ENCODE data around the gene MAB21L4.

Gene MAB21L4

DNA sequence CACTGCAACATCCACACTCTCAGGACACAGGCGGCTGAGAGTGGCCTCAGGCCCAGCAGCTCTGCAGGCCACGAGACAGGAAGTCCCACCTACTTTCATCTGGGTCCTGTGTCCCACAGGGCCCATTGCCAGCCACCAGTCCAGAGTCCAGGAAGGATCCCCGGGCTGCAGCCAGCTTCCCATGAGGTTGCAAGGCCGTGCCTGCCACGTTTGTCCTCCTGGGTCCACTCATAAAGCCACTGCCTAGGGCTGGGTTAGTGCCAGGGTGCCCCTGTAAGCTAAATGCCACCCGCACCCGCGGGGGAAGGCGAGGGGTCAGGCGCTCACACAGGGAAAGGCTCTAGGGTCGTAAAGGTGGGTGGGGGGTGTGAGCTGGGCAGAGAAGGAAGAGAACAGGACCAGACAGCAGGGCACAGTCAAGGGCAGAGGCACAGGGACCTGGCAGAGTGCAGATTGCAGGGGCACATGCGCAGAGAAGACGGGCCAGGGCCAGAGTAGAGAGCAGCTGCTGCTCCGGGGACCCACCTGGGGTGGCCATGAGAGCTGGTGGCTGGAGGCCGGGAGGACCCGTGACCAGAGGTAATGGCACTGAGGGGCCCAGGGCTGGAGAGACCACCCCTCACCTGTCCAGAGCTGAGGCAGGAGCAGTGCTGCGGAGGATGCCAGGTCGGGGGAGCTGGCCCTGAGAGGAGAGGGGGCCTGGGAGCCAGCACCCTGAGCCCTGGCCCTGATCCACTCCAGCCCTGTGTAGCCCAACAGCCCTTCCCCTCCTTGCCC is 19.3 kb downstream of the MAB21L4 start:
- DNase-seq = no peak

DNA sequence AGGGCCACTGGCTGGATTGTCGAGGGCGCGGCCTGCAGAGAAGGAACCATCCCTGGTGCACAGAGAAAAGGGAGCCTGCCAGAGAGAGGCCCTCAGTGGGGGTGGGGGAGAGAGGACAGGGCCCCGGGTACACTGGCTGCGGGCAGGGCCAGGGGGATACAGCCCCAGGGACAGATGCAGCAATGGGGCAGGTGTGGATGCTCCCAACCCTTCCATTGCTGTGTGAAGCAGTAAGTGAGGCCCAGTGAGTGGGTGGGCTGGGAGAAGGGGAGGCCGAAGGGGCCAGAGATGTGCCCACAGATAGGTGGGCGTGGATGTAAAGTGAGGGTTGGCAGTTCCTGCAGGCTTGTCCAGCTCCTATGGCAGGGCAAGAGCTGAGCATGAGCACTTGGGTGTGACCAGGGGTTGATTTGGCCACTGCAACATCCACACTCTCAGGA is 19.9 kb downstream of the MAB21L4 start:
- DNase-seq = no peak

DNA sequence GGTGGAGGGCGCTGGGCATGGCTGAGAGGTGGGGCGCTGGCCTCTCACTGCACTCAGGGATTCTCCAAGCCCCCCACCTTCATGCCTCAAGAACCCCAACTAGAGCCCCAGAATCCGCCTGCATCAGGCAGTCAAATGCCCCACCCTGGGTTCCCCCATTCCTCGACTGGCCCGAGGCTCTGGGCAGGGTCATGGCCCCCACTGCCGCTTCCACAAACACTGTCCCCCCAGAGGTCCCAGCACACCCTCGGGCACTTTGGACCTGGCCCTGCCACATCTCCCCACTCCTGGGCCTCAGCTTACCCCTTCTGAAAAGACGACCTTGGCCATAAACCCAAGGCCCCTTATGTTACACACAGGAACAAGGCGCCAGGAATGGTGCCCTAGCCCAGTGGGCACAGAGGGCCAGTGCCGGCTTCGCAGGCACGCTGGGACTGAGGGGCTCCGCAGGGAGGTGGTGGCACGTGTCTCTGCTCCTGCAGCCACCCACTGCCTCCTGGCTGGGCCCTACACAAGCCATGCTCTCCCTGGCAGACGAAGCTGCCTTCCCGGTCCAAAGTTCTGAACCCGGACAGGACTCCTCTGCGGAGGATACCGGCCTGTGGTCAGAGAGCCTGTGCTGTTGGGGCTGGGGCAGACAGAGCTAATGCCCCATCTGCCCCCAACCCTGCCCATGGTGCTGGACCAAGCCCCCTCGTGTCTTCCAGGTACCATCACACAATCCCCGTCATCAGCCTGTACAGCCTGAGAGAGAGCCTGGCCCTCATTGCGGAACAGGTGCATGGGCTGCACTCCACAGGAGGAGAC is 20.5 kb downstream of the MAB21L4 start:
- no peak for DNase-seq

DNA sequence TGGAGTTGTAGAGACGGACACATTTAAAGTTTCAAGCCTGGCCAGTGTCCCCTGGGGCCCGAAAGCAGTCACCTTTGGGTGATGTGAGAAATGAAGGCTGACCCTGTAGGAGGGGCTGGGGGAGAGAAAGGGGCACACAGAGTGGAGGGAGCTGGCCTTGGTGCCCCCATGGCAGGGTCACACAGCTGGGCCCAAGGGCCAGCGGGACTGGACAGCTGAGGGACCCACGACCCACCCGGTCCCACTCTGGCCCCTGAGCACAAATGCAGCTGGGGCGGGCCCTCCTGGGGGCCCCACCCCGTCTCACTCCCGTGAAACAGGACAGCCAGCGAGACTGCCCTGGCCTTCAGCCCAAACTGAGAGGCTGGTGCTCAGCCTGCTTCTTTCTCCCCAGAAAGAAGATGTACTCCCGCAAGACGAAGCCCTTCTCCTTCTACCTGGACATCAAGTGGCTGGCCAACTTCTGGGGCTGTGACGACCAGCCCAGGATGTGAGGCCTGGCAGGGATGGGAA is 21.2 kb downstream of the MAB21L4 start:
- no peak for DNase-seq

DNA sequence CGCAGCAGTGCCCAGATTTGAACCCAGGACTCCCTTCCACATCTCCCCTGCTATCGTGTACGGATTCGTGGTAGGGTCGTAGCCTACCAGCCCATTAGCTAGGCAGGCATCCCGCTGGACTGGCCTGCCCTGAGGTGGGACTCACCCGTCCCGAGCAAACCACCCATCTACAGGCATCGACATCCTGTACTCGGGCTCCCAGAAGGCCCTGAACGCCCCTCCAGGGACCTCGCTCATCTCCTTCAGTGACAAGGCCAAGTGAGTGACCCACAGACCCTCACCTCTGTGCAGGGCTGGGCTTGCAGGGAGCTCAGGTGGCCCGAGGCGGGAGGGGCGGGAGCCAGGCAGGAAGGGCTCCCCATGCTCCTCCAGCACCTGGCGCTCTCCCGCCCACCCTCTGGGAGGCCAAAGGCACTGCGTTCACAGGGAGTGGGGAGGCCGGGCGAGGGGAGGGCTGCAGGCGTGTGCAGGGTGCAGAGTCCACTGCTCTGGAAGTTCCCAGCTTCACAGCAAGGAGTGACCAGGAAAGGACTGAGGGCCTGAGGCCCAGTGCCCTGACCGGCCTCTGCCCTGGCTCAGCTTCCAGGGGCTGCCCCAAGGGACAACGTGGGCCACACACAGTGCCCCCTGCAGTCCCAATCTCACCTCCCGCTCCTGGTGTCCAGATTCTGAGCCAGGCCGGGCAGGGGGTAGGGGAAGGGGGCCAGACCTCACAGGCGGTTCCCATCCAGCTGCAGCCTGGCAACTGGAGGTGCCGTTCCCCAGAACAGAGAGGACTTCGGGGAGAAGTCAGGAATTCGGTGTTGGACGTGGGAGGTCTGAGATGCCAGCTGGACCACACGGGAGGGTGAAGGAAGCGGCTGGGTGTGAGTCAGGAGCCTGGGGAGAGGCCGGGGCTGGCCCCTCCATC is 21.9 kb downstream of the MAB21L4 start:
- no peak for DNase-seq

DNA sequence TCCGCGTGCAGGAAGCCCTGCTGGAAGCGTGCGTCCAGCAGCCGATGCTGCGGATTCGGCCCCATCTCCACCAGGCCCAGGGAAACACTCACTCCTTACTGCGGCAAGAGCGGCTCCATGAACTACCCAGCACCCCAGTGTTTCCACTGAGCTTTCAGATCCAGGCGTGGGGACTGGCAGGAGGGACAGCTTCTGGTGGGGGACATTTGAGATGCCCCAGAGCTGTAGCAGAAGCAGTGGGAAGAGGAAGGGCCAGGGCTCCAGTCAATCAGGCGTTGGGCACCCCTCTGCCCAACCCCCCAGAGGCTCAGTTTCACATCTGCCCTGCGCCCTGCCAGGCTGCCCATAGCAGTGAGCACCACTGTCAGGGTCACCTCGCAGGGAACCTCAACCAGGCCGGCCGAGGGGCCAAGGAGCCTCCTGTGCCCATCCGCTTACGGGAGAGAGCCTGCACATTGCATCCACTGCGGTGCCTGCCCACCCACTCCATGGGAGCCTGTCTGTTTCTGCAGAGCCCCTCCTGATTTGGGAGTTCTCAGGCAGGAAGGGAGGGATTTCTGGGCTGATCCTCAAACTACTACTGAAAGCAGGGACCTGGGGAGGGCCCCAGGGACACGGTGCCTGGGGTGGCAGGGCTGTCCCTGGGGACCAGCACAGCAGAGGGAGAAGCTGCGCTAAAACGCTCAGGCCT is 22.7 kb downstream of the MAB21L4 start:
- DNase-seq = no peak

DNA sequence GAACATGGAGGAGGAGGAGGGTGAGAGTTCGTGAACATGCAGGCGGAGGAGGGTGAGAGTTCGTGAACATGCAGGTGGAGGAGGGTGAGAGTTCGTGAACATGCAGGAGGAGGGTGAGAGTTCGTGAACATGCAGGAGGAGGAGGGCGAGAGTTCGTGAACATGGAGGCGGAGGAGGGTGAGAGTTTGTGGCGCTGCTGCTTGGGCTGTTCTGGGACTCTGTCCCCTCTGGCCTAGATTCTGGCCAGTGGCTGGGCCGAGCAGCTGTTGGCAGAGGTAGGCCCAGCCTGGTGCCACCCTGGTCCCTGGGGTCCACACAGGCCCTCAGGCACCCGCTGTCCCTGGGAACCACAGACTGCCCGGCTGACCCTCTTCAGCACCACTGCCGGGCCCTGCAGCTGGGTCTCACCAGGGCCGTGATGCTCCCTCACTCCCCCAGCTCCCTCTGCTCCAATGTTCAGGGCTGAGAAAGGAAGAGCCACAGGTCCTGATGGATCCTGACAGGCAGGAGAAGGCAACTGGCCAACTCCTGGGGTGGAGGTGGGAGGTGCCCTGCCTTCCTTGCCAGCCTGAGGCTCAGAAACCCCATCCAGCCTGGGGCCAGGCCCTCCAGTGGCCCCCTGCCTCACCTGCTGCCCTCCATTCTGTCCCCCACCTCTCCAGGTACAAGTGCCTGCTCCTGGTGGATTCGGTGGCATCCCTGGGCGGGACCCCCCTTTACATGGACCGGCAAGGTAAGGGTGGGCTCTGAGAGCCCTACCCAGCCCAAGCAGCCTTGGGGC is 23.4 kb downstream of the MAB21L4 start:
- DNase-seq = no peak

DNA sequence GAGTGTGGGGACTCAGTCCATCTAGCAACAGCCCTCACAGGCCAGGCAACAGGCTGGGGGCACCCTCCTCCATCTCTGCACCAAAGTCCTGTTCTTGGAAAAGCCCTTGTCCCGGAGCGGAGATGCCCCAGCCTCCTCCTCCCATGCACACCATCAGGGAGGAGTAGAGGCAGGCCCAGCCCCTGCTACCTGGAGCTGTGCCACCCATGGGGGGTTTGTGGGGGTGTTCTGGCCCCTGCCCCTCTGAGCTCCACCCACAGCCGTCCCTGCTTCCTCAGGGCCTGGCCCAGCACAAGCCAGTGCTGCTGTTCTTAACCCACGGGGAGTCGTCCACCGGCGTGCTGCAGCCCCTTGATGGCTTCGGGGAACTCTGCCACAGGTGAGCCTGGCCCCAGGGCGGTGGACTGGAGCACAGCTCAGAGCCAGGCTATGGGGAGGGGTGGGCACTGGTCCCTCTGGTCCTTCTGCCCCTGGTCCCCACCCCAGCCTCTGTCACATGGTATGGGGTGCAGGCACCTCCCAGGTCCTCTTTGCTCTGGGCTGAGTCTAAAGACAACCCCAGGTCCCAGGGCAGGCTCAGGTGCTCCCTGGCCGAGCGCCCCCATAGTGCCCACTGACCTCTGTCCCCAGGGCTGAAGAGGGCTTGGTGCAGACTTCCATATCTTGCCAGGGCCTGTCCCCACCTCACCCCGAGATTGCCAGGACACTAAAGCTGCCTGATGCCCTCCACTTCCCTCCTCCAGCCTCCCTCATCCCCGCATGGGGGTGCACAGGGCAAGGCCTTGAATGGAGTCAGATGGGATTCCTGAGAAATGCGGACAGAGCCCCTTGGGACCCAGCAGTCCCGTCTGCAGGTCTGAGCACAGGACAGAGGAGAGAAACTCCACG is 24.6 kb downstream of the MAB21L4 start:
- no peak for DNase-seq

DNA sequence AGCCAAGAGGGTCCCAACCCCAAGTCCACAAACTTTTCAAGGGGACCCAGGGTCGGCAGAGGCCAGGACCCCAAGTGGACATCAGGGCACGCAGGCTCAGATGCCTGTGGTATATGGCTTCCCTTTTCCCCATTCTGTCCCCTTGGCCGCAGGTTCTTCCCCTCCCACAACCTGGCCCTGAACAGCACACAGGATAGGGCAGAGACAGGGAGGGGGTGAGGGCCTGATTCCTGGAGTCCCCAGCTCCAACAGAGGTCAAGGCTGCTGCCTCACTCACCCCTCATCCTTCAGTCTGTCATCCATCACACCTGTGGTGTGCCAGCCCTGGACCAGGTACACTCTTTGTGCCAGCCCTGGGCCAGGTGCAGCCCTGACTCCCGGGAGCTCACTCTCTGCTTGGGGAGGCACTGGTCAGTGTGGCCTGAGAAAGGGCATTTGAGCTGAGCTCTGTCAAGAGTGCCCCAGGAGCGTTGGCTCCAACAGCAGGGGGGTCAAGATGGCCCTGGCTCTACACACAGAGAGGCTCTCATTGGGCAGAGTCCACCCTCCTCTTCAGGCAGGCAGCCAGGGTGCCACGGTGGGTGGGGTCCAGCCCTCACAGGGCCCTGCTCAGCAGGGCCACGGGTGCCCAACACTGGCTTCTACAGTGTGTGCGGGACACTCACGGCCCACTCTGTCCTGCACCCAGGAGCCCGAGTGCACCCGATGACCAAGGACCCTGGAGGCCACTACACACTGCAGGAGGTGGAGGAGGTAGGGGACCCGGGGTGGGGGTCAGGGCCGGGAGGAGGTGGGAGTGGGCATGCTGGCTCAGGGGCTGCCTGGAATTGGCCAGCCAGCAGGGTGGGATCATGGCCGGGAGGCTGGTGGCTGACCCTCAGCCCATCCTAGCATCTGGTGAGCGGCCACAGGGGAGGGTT is 25.7 kb downstream of the MAB21L4 start:
- DNase-seq = no peak

DNA sequence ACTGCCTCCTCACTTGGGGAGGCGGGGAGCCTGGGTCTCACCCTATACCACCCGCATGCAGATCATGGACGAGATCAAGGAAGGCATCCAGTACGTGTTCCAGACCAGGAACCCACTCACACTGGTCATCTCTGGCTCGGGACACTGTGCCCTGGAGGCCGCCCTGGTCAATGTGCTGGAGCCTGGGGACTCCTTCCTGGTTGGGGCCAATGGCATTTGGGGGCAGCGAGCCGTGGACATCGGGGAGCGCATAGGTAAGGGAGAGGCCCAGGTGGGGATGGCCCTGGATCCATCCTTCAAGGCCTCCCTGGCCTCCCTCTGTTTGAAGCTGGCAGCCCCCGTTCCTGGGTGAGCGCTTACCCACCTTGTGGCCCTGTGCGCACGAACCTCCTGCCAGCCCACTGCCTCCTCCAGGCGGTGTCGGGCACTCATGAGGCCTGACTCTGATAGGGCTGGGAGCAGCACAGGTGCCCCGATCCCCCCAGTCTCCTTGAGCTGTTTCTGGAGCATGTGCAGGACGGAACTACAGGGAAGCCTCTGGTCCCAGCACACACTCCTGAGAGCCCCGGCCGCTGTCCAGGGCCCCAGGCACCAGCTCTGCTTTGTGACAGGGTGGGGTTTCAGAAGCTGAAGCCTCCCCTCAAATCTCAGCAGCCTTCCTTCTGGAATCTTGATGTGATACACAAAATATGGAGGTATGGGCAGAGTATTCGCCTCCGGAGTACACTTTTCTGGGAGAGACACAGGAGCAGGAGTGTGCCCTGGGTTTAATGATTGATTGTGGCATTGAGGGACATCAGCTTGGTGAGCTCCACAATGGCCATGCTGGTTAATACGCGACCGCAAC is 26.6 kb downstream of the MAB21L4 start:
- no peak for DNase-seq

DNA sequence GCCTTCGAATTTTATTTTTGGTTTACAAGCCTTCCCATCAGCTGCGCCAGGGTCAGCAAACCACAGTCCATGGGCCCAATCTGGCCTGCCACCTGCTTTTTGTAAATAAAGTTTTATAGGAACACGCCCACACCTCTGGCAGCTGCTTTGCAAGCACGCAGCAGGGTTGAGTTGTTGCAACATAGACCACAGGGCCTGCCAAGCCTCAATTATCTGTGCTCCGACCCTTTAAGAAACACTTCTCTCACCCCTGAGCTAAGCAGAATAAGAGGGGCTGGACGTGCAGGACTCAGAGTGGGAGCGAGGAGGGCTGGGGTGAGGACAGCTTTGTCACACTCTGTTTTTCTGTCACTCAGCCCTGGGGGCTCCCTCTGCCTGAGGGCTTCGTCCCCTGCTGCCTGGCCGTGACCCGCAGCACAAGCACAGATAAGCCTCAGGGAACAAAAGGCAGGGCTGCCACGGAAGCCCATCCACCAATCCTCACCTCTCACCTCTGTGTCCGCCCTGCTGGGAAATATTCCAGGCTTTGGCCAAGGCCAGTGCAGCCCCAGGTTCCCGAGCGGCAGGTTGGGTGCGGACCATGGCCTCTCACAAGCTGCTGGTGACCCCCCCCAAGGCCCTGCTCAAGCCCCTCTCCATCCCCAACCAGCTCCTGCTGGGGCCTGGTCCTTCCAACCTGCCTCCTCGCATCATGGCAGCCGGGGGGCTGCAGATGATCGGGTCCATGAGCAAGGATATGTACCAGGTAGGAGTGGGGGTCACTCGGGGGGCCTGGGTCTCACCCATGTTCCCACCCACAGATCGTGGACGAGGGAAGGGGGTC is 27.5 kb downstream of the MAB21L4 start, which contains the start of gene AGXT:
TSS of gene AGXT (plus strand) at position 539 of the 823 bp plus-strand sequence. CDS start at position 581, 42 bp downstream.
- DNase-seq = no peak

DNA sequence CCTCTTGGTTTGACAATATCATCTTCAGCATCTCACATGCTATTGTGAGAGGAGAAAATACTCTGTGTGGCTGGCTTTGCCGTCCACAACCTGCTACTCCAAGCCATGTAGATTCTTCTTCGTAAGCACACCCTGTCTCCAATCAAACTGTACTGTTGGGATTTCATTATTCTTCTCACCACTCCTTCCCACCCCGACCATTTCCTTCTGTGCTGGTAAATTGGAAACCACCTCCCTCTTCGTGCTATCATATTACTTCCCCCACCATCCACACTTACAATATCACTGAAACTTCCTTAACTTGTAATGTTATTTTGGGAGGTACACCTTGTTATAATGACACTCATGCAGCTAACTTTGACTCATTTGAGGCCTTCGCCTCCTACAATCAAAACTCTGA is 30.6 kb downstream of the MAB21L4 start:
- DNase-seq = no peak

DNA sequence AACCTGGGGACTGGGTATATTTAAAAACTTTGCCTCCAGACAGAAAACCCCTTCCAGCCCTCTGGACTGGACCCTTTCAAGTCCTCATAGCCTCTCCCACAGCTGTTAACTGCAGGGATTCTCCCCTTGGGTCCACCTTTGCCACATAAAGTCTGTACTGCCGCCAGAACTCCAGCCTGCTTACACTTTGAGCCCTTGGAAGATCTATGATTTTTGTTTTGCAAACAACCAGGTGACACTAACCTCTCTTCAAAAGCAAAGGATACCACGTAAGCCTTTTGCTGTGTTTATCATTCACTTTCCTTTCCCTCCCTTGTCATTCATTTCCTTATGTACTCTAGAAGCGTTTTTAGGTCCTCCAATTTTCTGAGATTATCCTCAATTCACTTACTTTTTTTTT is 31.5 kb downstream of the MAB21L4 start:
- DNase-seq = no peak

DNA sequence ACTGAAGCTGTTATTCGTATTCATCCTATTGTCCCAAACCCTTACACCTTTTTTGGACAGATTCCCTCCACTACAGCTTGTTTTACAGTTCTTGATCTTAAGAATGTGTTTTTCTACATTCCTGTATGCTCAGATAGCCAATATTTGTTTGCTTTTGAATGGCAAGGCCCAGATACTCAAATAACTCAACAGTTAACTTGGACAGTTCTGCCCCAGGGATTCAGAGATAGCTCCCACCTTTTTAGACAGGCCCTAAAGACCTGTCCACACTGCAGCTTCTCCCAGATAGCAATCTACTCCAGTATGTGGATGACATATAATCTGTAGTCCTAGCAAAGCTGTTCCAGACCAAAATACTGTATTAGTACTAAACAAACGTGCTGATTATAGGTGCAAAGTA is 34.4 kb downstream of the MAB21L4 start:
- DNase-seq = no peak

DNA sequence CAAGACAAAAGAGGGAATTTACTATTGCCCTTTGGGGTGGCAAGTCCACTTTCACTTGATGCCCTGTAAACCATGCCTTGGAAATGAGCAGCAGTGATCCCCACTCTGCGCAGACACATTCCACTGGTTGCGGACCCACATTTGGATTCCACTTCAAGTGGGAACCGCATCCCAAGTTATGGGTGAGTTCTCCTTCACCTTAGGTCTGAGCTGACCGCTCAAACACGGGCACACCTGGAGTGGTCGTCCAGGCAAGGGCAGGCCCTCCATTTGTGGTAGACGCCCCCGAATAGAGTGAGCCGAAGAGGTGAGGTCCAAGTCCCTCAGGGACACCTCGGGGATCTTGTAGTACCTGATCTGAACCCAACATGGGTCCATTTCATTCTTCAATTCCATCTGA is 37.1 kb downstream of the MAB21L4 start:
- DNase-seq = no peak

DNA sequence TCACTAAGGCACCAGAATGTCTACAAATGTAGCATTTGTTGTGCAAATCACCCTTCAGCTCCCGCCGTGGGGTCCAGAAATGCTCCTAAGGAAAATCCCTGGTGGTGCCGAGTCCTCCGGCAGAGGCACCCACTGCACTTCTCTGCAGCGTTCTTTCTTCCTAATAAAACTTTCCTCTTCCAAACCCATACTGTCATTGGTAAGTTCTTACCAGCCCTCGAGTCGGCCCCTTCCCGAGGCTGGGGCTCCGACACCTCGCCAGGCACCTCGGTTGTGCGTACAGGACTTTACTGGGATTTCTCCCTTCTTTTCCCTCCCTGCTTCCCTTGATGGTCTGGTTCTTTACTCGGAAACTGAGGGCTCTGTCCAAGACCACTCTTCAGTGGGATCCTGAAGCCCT is 37.6 kb downstream of the MAB21L4 start:
- DNase-seq = no peak

Data from T-helper 1 cell (primary cell).